Inferior parietal cortex (tissue), 1 donor: ENCODE results near the gene ATL3.
A peak's percentile ranks its signal among the peaks of the same experiment; 100 is the strongest.
"Not testable (repeated sequence)": the region's sequence is repeated elsewhere in the genome, so short reads cannot be mapped to it uniquely, and the experiment has no call there.

Source experiments
- DNase-seq: peaks from one replicate; pipeline ENCODE4 v3.0.0-alpha.2; 2016; ENCODE audit errors: extremely low spot score

The ATL3 gene

GRCh38 chr11:63671322-63672155 is at the start of gene ATL3:
TSS of gene ATL3 (minus strand) at chr11:63671376. CDS start at chr11:63671335, 41 bp downstream.
- DNase-seq: peak; percentile 95

- no peak for DNase-seq
Observed at GRCh38 chr11:63720611-63721010, 49.4 kb upstream of the ATL3 start.

- DNase-seq: no peak
Observed at GRCh38 chr11:63719987-63720386, 48.8 kb upstream of the ATL3 start.

- no peak for DNase-seq
Observed at GRCh38 chr11:63719001-63719400, 47.8 kb upstream of the ATL3 start.

GRCh38 chr11:63716046-63716445 is 44.9 kb upstream of the ATL3 start:
- no peak for DNase-seq

- DNase-seq: no peak
Observed at GRCh38 chr11:63713766-63714165, 42.6 kb upstream of the ATL3 start.

- DNase-seq: no peak
Observed at GRCh38 chr11:63711838-63712237, 40.7 kb upstream of the ATL3 start.

GRCh38 chr11:63710476-63711217 is 39.5 kb upstream of the ATL3 start:
- DNase-seq: no peak

- no peak for DNase-seq
Observed at GRCh38 chr11:63709336-63709884, 38.2 kb upstream of the ATL3 start.

- no peak for DNase-seq
Observed at GRCh38 chr11:63708764-63709163, 37.6 kb upstream of the ATL3 start.

GRCh38 chr11:63705526-63705925 is 34.4 kb upstream of the ATL3 start:
- DNase-seq: peak; percentile 48

- DNase-seq: no peak
Observed at GRCh38 chr11:63699896-63700295, 28.7 kb upstream of the ATL3 start.

- DNase-seq: no peak
Observed at GRCh38 chr11:63698976-63699733, 28.0 kb upstream of the ATL3 start.

- DNase-seq: no peak
Observed at GRCh38 chr11:63694596-63694995, 23.4 kb upstream of the ATL3 start.

GRCh38 chr11:63687845-63688244 is 16.7 kb upstream of the ATL3 start:
- no peak for DNase-seq

- no peak for DNase-seq
Observed at GRCh38 chr11:63686926-63687325, 15.8 kb upstream of the ATL3 start.

GRCh38 chr11:63685158-63685721 is 14.1 kb upstream of the ATL3 start:
- not testable (repeated sequence) for DNase-seq

- DNase-seq: peak; percentile 59
Observed at GRCh38 chr11:63683133-63683991, 12.2 kb upstream of the ATL3 start.

GRCh38 chr11:63682066-63683021 is 11.2 kb upstream of the ATL3 start:
- DNase-seq: peak; percentile 62
